HepG2 (cell line): ENCODE measurements around the gene SIRPB2. TPM values are rescaled to one million over a fixed set of nuclear protein-coding genes. Genes with fewer than 3 reads are reported as not detected.

Experiments used
- ATAC-seq: fragments of 200-7000 bp; cut with Tn5 transposase; 3 replicates; pipeline ENCODE4 v1.9.1; 2020; ENCODE audit warnings: mild to moderate bottlenecking, moderate library complexity
- BruUV-seq: library from RNA; stranded (reverse); fragments of 400-500 nt; replicated peaks from 2 replicates; lab custom pipeline; 2021; lab: Mats Ljungman, UMichigan
- CTCF ChIA-PET: fragments of 300-600 bp; formaldehyde crosslinking; extraction: SDS; loops from one replicate; lab custom pipeline; 2021; ENCODE audit warnings: low total read pairs, inconsistent platforms, low intra/inter-chr PET ratio; lab: Yijun Ruan, JAX
- POLR2A ChIA-PET: fragments of 350-600 bp; sonication (Branson Sonifier 250); formaldehyde crosslinking; loops from one replicate; lab custom pipeline; 2020; ENCODE audit warnings: antibody characterized with exemption, inconsistent platforms; lab: Yijun Ruan, JAX
- DNase-seq: peaks from one replicate; pipeline ENCODE4 v3.0.0-alpha.2; 2015; ENCODE audit warnings: low spot score
- FAIRE-seq: peaks from 3 replicates; lab custom pipeline; 2011; peaks lifted over from hg19 to GRCh38; lab: Jason Lieb, UNC
- H2AFZ ChIP-seq: one replicate; pipeline ENCODE4 v1.6.1; 2011; ENCODE audit warnings: low read length, inconsistent platforms
- H3K27ac ChIP-seq: fragments of 300-600 bp; 3 replicates; pipeline ENCODE4 v1.8.0; 2011; ENCODE audit warnings: mixed run types, mild to moderate bottlenecking, mixed read lengths, low read length, inconsistent platforms; ENCODE audit not compliant: insufficient read depth; ENCODE audit errors: extremely low read length
- H3K27me3 ChIP-seq, 2 experiments: fragments of 200-600 bp in 1 of 2; 2 replicates in 1 of 2; 3 replicates in 1 of 2; pipeline versions ENCODE4 v1.6.0 to v1.8.0; 2011; ENCODE audit warnings: low read length in 2 of 2, mild to moderate bottlenecking in 2 of 2, moderate library complexity in 2 of 2, inconsistent platforms in 1 of 2; ENCODE audit not compliant: insufficient read depth in 2 of 2, control insufficient read depth in 1 of 2
- H3K36me3 ChIP-seq, 2 experiments: fragments of 200-600 bp in 1 of 2; replicated peaks in 1 of 2; 2 replicates in 1 of 2; 3 replicates in 1 of 2; pipeline versions ENCODE4 v1.5.1 to v1.8.0; 2011; ENCODE audit warnings: low read length in 2 of 2, inconsistent platforms in 1 of 2; ENCODE audit not compliant: insufficient read depth in 2 of 2, control insufficient read depth in 1 of 2
- H3K4me1 ChIP-seq: 2 replicates; pipeline ENCODE4 v1.5.1; 2012; ENCODE audit warnings: low read length, inconsistent platforms; ENCODE audit not compliant: insufficient read depth
- H3K4me2 ChIP-seq: 2 replicates; pipeline ENCODE4 v1.6.0; 2011; ENCODE audit warnings: low read depth, low read length, inconsistent platforms
- H3K4me3 ChIP-seq, 3 experiments: fragments of 200-600 bp in 1 of 3; sonication (generic), shearing (Covaris generic) in 1 of 3; replicated peaks in 1 of 3; 2 replicates each; pipeline ENCODE4 v1.5.1; 2011 to 2016; ENCODE audit warnings: low read length in 3 of 3, inconsistent platforms in 2 of 3, low read depth in 2 of 3, mild to moderate bottlenecking in 2 of 3, control low read depth in 1 of 3, mixed read lengths in 1 of 3; ENCODE audit not compliant: insufficient read depth in 1 of 3
- H3K79me2 ChIP-seq: one replicate; pipeline ENCODE4 v1.6.1; 2011; ENCODE audit warnings: low read length, inconsistent platforms; ENCODE audit not compliant: insufficient read depth
- H3K9ac ChIP-seq: 2 replicates; pipeline ENCODE4 v1.6.0; 2011; ENCODE audit warnings: mild to moderate bottlenecking, low read depth, low read length, inconsistent platforms; ENCODE audit not compliant: insufficient read depth
- H3K9me3 ChIP-seq: 2 replicates; pipeline ENCODE4 v1.5.1; 2012; ENCODE audit warnings: mild to moderate bottlenecking, low read length
- H4K20me1 ChIP-seq: 2 replicates; pipeline ENCODE4 v1.6.0; 2011; ENCODE audit warnings: inconsistent platforms, mild to moderate bottlenecking, low read length, moderate library complexity; ENCODE audit not compliant: insufficient read depth
- EHMT2 ChIP-seq: fragments of 200-600 bp; sonication (generic); IDR thresholded peaks from 2 replicates; pipeline ENCODE4 v1.7.0; 2017; ENCODE audit warnings: antibody characterized with exemption, low read depth, low read length, borderline replicate concordance
- HOXA7 ChIP-seq: sonication (generic); formaldehyde crosslinking; IDR thresholded peaks from 2 replicates; pipeline ENCODE4 v1.8.1; 2022; ENCODE audit warnings: mild to moderate bottlenecking, missing genetic modification reagents, moderate library complexity
- MAFK ChIP-seq, 2 experiments: IDR thresholded peaks in 1 of 2; conservative IDR thresholded peaks in 1 of 2; 2 replicates each; pipeline ENCODE4 v1.6.1; 2011; ENCODE audit warnings: improper control_type of control experiment in 2 of 2, low read length in 2 of 2
- SMAD1 ChIP-seq: sonication (generic); formaldehyde crosslinking; IDR thresholded peaks from 2 replicates; pipeline ENCODE4 v1.4.0; 2020; ENCODE audit warnings: missing genetic modification reagents, low read depth, mild to moderate bottlenecking, borderline replicate concordance
- ZNF343 ChIP-seq: sonication (generic); formaldehyde crosslinking; IDR thresholded peaks from 2 replicates; pipeline ENCODE4 v1.4.0; 2020; ENCODE audit warnings: mild to moderate bottlenecking, missing genetic modification reagents
- ZNF530 ChIP-seq: sonication (generic); formaldehyde crosslinking; IDR thresholded peaks from 2 replicates; pipeline ENCODE4 v1.5.0; 2020; ENCODE audit warnings: low read depth, mild to moderate bottlenecking, missing genetic modification reagents
- WGBS: methylation state at CpG from one replicate; pipeline ENCODE4 v1.1.6; 2017; ENCODE audit warnings: low lambda C conversion rate; 5-methylcytosine and 5-hydroxymethylcytosine counted together
- in situ Hi-C: cut with HindIII; loops from 2 replicates; pipeline ENCODE4 v1.10.0; 2017; ENCODE audit warnings: low pct_unique_long_range_greater_than_20kb; ENCODE audit not compliant: extremely low pct_ligation_motif_present
- intact Hi-C: fragments of 100-400 bp; cut with micrococcal nuclease; formaldehyde crosslinking; loops from one replicate; pipeline ENCODE4 v1.10.0; 2022; ENCODE audit not compliant: unreplicated experiment
- polyA plus RNA-seq, 8 experiments: library from polyadenylated mRNA; depleted of rRNA in 3 of 8; stranded (reverse) in 7 of 8; unstranded in 1 of 8; fragments of >200 nt; fragmentation: Illumina TruSeq in 4 of 8; extraction: Trizol in 4 of 8; gene quantifications; 2 replicates each; pipeline versions ENCODE4 v1.2.1 to v1.2.3, GENCODE V29; 2011 to 2016; ENCODE audit warnings: low read depth in 4 of 8, missing spikeins in 1 of 8, mixed read lengths in 1 of 8; ENCODE audit not compliant: insufficient read depth in 1 of 8
- total RNA-seq, 5 experiments: library from RNA; depleted of rRNA; stranded (reverse); fragments of >200 nt; fragmentation: Illumina TruSeq; extraction: Trizol; gene quantifications; 2 replicates each; pipeline ENCODE4 v1.2.3, GENCODE V29; 2016; ENCODE audit warnings: low read depth in 1 of 5
- TF ChIP-seq, protein P1 (sequence below): IDR thresholded peaks from 2 replicates; pipeline ENCODE4 v1.6.1; 2018; ENCODE audit warnings: missing genetic modification reagents
- TF ChIP-seq, protein P2 (sequence below): sonication (generic); formaldehyde crosslinking; IDR thresholded peaks from 2 replicates; pipeline ENCODE4 v1.5.0; 2020; ENCODE audit warnings: mild to moderate bottlenecking, missing genetic modification reagents, borderline replicate concordance

Gene SIRPB2
- total and polyA plus RNA-seq, 2 of the 13 experiments (the other 11 are each of a cell fraction or from before 2014, with no cell fraction given), result not detected

DNA sequence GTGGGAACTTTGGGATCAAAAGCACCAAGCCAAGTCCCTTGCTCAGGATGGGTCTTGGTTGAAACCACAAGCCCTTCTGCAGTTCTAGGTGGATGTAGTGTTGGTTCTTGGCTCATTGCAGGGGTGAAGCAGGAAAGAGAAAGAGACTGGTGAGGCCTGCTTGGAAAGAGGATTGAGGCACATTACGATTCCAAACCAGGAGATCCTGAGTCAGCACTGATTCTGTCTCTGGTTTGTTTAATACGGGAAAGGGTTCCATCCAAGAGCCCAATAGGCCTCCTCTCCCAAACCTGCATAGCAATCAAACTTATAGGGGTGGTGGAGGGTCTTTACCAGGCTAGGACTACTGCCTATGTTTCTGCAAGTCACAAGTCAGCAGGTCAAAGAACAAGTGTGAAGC is 48.9 kb downstream of the SIRPB2 start:
- 89% methylated on average over 2 of the region's 2 CpGs for WGBS
- in situ Hi-C loops (loop anchor here (5.0 kb wide), 1 partner anchor 130 kb away; no protein-coding TSS in a partner anchor), intact Hi-C loops (no loop called here)
- DNase-seq, result no peak
- ChIA-PET CTCF (no interaction called here), POLR2A (no interaction called here)
- H3K4me1 ChIP-seq, result no peaks in the 10 kb centered on the region
- H2AFZ ChIP-seq, result no peak overlapping the region
- no peaks in the 10 kb centered on the region for H3K79me2 ChIP-seq
- H3K27me3 ChIP-seq, result no peaks in the 10 kb centered on the region
- peaks cover 40 to 60% of the 10 kb centered on the region in 2 experiments for H3K36me3 ChIP-seq
- H3K4me3 ChIP-seq, result no peak overlapping the region
- TF ChIP-seq ZNF530 (CRISPR knock-in tag), result no peak
- TF ChIP-seq, protein P1, sequence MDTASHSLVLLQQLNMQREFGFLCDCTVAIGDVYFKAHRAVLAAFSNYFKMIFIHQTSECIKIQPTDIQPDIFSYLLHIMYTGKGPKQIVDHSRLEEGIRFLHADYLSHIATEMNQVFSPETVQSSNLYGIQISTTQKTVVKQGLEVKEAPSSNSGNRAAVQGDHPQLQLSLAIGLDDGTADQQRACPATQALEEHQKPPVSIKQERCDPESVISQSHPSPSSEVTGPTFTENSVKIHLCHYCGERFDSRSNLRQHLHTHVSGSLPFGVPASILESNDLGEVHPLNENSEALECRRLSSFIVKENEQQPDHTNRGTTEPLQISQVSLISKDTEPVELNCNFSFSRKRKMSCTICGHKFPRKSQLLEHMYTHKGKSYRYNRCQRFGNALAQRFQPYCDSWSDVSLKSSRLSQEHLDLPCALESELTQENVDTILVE (CRISPR knock-in tag), result no peak
- TF ChIP-seq MAFK (conservative IDR thresholded peaks at IDR 0.05 in 1 of 2, IDR thresholded peaks at IDR 0.05 in 1 of 2; ENCODE audit: low read length in 2 of 2), result peak; percentile 51 to 53
- no peak for ATAC-seq
- H3K9me3 ChIP-seq, result no peaks in the 10 kb centered on the region
- no peak overlapping the region for H3K4me2 ChIP-seq
- H4K20me1 ChIP-seq, result no peaks in the 10 kb centered on the region
- no TSS peak for BruUV-seq
- peak; percentile 50 for FAIRE-seq
- no peak overlapping the region for H3K27ac ChIP-seq
- H3K9ac ChIP-seq, result no peak overlapping the region

GRCh38 chr20:1441133-1441532 is 50.1 kb downstream of the SIRPB2 start:
- Histone ChIP-seq H2AFZ (no peak overlapping the region), H3K36me3 (peaks cover 32 to 49% of the 10 kb centered on the region in 2 experiments), H3K27me3 (no peaks in the 10 kb centered on the region), H3K79me2 (no peaks in the 10 kb centered on the region), H3K4me2 (no peak overlapping the region), H3K9ac (no peak overlapping the region), H3K4me1 (no peaks in the 10 kb centered on the region), H4K20me1 (no peaks in the 10 kb centered on the region), H3K4me3 (no peak overlapping the region), H3K9me3 (no peaks in the 10 kb centered on the region), H3K27ac (no peak overlapping the region)
- CTCF ChIA-PET, result interaction anchor here (1.3 to 7.4 kb wide), 2 partner anchors 63 to 126 kb away, joined by 3 to 122 read pairs; no protein-coding TSS in a partner anchor
- intact Hi-C loops, result no loop called here
- TF ChIP-seq SMAD1 (CRISPR knock-in tag), result no peak
- TF ChIP-seq EHMT2, result no peak
- TF ChIP-seq, protein P2, sequence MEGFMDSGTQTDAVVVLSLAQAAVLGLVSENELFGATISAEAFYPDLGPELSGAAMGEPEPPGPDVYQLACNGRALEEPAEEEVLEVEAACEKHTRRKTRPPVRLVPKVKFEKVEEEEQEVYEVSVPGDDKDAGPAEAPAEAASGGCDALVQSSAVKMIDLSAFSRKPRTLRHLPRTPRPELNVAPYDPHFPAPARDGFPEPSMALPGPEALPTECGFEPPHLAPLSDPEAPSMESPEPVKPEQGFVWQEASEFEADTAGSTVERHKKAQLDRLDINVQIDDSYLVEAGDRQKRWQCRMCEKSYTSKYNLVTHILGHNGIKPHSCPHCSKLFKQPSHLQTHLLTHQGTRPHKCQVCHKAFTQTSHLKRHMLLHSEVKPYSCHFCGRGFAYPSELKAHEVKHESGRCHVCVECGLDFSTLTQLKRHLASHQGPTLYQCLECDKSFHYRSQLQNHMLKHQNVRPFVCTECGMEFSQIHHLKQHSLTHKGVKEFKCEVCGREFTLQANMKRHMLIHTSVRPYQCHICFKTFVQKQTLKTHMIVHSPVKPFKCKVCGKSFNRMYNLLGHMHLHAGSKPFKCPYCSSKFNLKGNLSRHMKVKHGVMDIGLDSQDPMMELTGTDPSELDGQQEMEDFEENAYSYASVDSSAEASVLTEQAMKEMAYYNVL (CRISPR knock-in tag), result no peak
- TF ChIP-seq HOXA7 (CRISPR knock-in tag), result no peak
- TF ChIP-seq ZNF343 (CRISPR knock-in tag), result no peak
- 84% methylated on average over 3 of the region's 3 CpGs for WGBS
- in situ Hi-C loops, result loop anchor here (5.0 kb wide), 1 partner anchor 129 kb away; no protein-coding TSS in a partner anchor
- DNase-seq, result no peak
- no peak for ATAC-seq
- no TSS peak for BruUV-seq
- FAIRE-seq, result no peak
- POLR2A ChIA-PET, result no interaction called here
